Kidney (tissue), 14 donors: Measurements from ENCODE around the gene CA10. TPM values are rescaled to one million over a fixed set of nuclear protein-coding genes. Genes with fewer than 3 reads are reported as not detected.
A peak's percentile ranks its signal among the peaks of the same experiment; 100 is the strongest.

Source experiments
- DNase-seq, 5 donors: peaks; one replicate each; pipeline ENCODE4 v3.0.0-alpha.2; 2013 to 2020
- FAIRE-seq: peaks from 2 replicates; lab custom pipeline; 2012; peaks lifted over from hg19 to GRCh38; lab: Jason Lieb, UNC
- H3K27ac ChIP-seq, 2 donors: one replicate each; pipeline ENCODE4 v1.7.0; 2013; ENCODE audit warnings: low read depth in 2 of 2, low read length in 2 of 2, inconsistent platforms in 1 of 2
- H3K27me3 ChIP-seq: one replicate; pipeline ENCODE4 v1.7.1; 2013; ENCODE audit warnings: low read length, inconsistent platforms; ENCODE audit not compliant: control insufficient read depth, insufficient read depth
- H3K36me3 ChIP-seq, 3 donors: one replicate each; pipeline versions ENCODE4 v1.7.0 to v1.7.1; 2013; ENCODE audit warnings: low read length in 3 of 3, control low read depth in 1 of 3, inconsistent platforms in 1 of 3; ENCODE audit not compliant: insufficient read depth in 3 of 3, control insufficient read depth in 2 of 3
- H3K4me1 ChIP-seq, 3 donors: one replicate each; pipeline versions ENCODE4 v1.7.0 to v1.7.1; 2013; ENCODE audit warnings: low read length in 3 of 3, inconsistent platforms in 1 of 3, low read depth in 1 of 3; ENCODE audit not compliant: control insufficient read depth in 2 of 3, insufficient read depth in 2 of 3
- H3K4me3 ChIP-seq, 3 donors: one replicate each; pipeline versions ENCODE4 v1.7.0 to v1.8.1; 2013; ENCODE audit warnings: low read length in 3 of 3, control low read depth in 1 of 3, inconsistent platforms in 1 of 3
- H3K9ac ChIP-seq, 3 donors: one replicate each; pipeline versions ENCODE4 v1.7.0 to v1.7.1; 2013; ENCODE audit warnings: low read length in 3 of 3, control low read depth in 1 of 3, inconsistent platforms in 1 of 3
- H3K9me3 ChIP-seq, 3 donors: one replicate each; pipeline versions ENCODE4 v1.7.0 to v1.7.1; 2013; ENCODE audit warnings: low read length in 3 of 3, control low read depth in 1 of 3, inconsistent platforms in 1 of 3; ENCODE audit not compliant: control insufficient read depth in 2 of 3, insufficient read depth in 1 of 3
- CTCF ChIP-seq: IDR thresholded peaks from 3 replicates; pipeline ENCODE4 v1.5.1; 2012; ENCODE audit warnings: mild to moderate bottlenecking, moderate library complexity, borderline replicate concordance; ENCODE audit not compliant: insufficient read depth; ENCODE audit errors: extremely low read depth
- intact Hi-C: fragments of 100-400 bp; cut with DNase I; formaldehyde crosslinking; loops from one replicate; pipeline ENCODE4 v1.11.1; 2022
- polyA plus RNA-seq: library from polyadenylated mRNA; stranded (reverse); fragments of 350-450 nt; fragmentation: Illumina TruSeq; extraction: RNeasy Lipid Tissue Mini Kit (QIAGEN cat#74804); gene quantifications from one replicate; pipeline ENCODE4 v1.2.3, GENCODE V29; 2014; ENCODE audit warnings: low read depth, low replicate concordance; ENCODE audit not compliant: insufficient read depth
- total RNA-seq: library from RNA; stranded (reverse); fragmentation: NEBNext Ultra II Directional; extraction: Animal tissue kit (Norgen Biotek cat#: 25700); gene quantifications from one replicate; pipeline ENCODE4 v1.2.1, GENCODE V29; 2021
- donor health status: control.
- donor health status: control.
- donor health status: control.
- donor health status: control.
- donor health status: control.
- donor health status: DM: yes; HTN: yes; CAD: no.
- donor health status: Normal renal cell carcinoma (clear cell type).

The CA10 gene
- total and polyA plus RNA-seq, 2 donors from 2014 or later, result 3.7 to 9.8 TPM

DNA sequence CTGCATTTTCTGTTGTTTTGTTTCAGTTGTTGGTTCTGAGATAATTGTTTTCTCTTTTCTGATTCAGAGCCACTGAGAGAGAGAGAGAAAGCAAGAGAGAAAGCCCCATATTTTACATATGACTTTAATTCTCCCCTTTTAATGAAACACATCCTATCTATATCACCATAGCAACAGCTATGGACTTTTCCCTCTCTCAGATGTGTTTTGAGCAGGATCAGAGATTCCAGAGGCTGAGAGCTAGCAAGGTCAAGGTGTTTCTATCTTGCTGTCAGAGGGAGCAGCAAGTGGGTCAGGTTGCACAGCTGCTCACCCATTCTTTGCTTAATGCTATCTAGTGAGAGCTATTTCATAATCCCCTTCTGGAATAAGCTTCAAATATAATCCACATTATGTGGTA is 415.9 kb downstream of the CA10 start:
- Histone ChIP-seq H3K27ac (no peak overlapping the region), H3K4me3 (no peak overlapping the region), H3K4me1 (no peaks in the 10 kb centered on the region), H3K9me3 (no peaks in the 10 kb centered on the region), H3K36me3 (no peaks in the 10 kb centered on the region), H3K27me3 (no peaks in the 10 kb centered on the region), H3K9ac (no peak overlapping the region)
- no peak for DNase-seq
- FAIRE-seq, result no peak
- intact Hi-C loops, result no loop called here
- no peak for TF ChIP-seq CTCF

DNA sequence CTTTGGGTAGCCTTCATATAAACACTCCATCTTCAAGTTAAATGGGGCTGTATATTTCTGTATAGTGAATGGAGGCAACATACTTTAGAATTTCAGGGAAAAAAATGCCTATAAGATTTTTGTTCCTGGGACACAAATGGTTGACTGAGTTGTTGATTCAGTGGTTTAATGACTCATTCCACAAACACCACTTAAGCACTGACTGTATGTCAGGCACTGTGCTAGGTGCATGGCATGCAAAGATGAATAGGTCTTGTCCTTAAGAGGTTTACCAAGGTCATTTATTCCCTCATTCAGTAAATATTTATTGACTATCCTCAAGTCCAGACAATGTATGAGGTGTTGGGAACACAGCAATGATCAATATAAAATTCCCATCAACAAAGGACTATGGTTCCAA is 417.1 kb downstream of the CA10 start:
- Histone ChIP-seq H3K4me3 (no peak overlapping the region), H3K4me1 (no peaks in the 10 kb centered on the region), H3K27me3 (no peaks in the 10 kb centered on the region), H3K9me3 (no peaks in the 10 kb centered on the region), H3K9ac (no peak overlapping the region), H3K36me3 (no peaks in the 10 kb centered on the region), H3K27ac (no peak overlapping the region)
- TF ChIP-seq CTCF, result no peak
- FAIRE-seq (no peak), DNase-seq (no peak)
- intact Hi-C loops, result no loop called here

DNA sequence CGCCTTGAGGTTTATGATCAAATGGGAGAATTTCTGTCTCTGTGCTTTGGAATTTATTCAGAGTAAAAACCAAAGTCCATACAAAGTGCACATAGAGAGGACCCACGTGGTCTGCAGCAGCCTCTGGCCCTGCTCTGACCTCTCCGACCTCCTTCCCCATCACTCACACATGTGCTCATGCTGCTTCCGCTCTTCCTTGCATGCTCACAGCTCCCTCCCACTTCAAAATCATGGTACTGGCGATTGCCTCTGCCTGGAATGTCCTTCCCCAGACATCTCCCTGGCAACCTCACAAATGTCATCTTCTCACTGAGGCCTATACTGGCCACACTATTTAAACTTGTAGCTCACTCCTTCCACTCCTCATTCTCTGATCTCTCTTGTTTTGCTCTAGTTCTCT is 418.0 kb downstream of the CA10 start:
- no peak for TF ChIP-seq CTCF
- Histone ChIP-seq H3K9ac (no peak overlapping the region), H3K9me3 (no peaks in the 10 kb centered on the region), H3K4me3 (no peak overlapping the region), H3K36me3 (no peaks in the 10 kb centered on the region), H3K4me1 (no peaks in the 10 kb centered on the region), H3K27ac (no peak overlapping the region), H3K27me3 (no peaks in the 10 kb centered on the region)
- intact Hi-C loops, result no loop called here
- FAIRE-seq (no peak), DNase-seq (peak in 3 of 5 donors; percentile 6 to 23 (median 16))

- Histone ChIP-seq H3K27me3 (no peaks in the 10 kb centered on the region), H3K4me1 (no peaks in the 10 kb centered on the region), H3K36me3 (no peaks in the 10 kb centered on the region), H3K9me3 (no peaks in the 10 kb centered on the region), H3K4me3 (no peak overlapping the region), H3K9ac (no peak overlapping the region), H3K27ac (no peak overlapping the region)
- peak in 4 of 5 donors; percentile 16 to 72 (median 40) for DNase-seq
- intact Hi-C loops, result no loop called here
- TF ChIP-seq CTCF, result no peak
- no peak for FAIRE-seq
These were observed 419.1 kb downstream of the CA10 start for GRCh38 chr17:51739245-51739886.
